GM21360 (cell line): ENCODE data around the gene AMPH.

Source experiments
- ATAC-seq: cut with Tn5 transposase; IDR thresholded peaks from one replicate; pipeline ENCODE4 v1.9.1; 2021; ENCODE audit warnings: mild to moderate bottlenecking, moderate library complexity; ENCODE audit not compliant: unreplicated experiment

Gene AMPH

DNA sequence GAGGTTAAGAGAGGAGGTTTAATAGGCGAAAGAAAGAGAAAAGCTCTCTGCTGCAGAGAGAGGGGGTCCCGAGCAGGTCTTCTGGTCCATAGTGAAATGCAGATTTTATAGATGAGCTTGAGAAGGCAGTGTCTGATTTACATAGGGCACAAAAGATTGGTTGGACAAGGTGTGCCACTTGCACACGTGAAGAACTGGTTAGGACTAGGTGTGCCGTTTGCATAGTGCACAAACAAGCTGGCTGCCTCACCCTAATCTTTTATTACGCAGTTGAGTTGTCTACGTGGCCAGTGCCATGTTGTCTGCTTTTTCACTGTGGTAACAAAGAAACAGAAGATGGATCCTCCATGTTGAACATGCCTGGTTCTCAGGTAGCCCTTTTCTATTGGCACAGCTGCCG, 82.6 kb downstream of the AMPH start:
- no peak for ATAC-seq

DNA sequence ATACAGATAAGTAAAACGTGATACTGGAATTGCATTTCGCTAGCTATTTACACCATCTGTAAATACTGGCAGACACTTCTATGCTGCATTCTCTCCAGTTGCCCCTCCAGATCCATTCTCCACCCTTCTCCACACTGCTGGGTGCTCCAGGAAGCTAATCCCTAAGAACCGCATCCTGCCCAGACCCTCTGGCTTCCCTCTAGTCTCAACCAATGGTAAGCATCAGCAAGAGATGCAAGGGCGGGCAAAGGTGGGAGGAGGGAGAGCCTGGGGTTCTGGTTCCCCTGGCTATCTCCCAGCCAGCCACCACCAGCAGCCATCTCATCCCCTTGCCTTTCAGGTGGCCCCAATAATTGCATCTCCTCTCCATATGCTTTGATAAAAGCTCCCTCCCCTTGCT, 84.4 kb downstream of the AMPH start:
- no peak for ATAC-seq

DNA sequence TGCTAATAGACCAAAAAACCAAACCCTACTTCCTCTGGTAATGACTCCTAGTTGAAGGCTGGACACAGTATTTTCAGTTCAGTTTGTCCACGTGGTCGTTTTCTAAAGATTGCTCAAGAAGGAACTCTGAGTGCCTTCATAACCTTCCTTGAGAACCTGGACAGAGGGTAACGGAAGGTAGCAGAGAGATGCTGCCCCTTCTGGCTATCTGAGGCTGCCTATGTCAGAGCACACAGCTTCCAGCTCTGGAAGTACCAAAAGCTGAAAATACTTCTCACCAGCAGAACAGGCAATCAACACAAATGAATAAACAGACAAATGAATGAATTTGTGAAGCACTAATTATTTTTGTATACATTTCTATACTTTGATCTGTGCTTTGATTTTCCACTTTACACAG, 85.2 kb downstream of the AMPH start:
- no peak for ATAC-seq

DNA sequence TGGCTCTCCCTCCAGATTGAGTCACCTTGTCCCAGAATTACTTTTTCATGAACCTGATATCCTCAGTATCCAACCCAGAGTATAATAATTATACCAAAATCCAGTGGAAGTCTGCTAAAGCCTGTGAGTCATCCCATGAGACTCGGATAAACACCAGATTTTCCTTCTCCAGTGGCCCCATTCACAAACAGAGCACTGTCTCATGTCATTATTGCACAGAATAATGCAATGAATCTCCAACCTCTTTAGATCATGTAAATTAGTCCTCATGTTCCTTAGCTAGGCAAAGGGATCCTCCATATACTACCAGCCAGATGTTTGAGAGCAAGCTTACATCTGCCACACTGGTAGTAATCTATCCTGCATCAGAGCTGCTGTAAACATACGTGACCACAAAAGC, 89.0 kb downstream of the AMPH start:
- no peak for ATAC-seq

DNA sequence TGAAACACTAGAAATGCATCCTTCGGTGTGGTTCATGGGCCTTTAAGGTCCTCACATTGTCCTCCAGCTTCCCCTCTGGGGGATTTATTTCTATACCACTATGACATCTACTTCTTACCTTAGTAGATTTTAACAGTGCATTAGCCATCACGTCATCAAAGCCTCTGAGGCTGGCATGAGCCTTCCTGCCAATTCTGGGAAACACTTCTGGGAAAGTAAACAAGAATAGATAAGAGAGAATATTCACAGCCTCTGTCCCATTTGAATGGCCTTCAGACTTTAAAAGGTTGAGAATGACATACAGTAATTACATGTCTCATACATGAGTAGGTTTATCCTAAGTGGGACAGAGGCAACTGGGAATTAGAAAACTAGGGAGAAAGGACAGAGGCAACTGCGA, 89.7 kb downstream of the AMPH start:
- ATAC-seq = no peak

DNA sequence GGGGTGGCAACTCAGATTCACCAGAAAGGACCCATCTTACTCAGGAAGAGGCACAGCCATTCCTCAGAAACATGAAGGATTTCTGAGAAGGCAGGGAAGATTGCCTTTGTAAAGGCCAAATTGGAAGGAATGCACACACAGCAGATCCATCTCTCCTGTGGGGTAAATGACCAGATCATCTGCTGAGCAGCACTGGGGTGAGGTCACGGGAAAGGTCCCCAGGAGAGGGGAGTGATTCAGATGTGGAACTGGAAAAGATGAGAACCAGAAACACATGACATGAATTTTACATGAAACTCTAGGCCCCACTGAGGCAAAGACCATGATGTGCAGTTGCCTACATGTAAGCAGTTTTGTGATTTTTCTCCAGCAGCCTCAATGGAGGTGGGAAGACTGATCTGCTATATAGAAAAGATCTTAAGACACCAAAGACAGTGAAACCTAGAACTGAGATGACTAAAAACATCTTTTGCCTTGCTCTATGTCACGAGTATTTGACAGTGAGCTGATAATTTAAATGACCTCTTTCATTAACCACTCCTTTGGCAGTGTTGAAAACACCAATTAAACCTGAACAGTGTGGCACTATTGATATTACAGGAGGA, 91.6 kb downstream of the AMPH start:
- ATAC-seq = no peak

DNA sequence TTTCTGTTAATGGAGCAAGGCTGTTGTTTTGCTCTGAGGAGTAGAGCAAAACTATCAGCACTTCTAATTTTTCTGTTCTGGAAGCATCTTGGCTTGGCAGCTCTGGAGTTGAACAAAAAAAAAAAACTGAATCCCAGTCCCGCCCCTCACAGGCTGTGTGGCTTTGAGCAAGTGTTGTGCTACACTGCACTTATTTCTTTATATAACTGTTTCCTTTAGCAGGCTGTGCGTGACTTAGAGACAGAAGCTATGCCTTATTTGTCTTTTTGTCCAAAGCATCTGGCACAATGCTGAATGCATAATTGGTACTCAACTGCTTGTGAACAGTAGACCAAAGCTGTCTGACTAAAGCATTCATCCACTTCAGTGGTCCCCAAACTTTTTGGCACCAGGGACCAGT, 96.1 kb downstream of the AMPH start:
- ATAC-seq = no peak

DNA sequence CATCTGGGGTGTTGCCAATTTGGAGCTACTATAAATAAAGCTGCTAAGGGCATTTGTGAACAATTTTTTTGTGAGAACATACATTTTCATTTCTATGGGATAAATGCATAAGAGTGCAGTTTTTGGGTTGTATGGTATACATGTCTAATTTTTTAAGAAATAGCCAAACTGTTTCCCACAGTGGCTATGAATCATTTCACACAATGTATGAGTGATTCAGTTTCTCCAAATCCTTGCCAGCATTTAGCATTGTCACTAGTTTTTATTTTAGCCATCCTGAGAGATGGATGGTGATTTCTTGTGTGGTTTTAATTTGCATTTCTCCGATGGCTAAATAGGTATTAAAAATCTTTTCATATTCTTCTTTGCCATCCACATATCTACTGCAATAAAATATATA, 105.3 kb downstream of the AMPH start:
- no peak for ATAC-seq

DNA sequence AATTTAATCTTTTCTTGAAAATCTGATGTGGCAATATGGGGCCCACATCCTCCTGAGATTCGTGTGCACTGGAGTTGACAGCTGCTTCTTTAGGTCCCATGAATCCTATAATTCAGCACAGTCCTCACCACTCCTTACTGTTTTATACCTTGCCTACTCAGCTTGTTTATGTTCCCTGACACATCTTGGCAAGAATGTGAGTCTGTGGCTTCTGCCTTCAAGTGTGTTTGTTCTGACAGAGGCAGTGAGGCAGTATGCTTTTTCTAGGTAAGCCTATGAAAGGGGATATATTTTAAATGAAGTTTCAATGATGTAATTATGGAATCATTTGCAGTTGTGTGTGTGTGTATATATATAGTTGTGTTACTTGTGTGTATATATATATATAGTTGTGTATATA, 106.4 kb downstream of the AMPH start:
- no peak for ATAC-seq

DNA sequence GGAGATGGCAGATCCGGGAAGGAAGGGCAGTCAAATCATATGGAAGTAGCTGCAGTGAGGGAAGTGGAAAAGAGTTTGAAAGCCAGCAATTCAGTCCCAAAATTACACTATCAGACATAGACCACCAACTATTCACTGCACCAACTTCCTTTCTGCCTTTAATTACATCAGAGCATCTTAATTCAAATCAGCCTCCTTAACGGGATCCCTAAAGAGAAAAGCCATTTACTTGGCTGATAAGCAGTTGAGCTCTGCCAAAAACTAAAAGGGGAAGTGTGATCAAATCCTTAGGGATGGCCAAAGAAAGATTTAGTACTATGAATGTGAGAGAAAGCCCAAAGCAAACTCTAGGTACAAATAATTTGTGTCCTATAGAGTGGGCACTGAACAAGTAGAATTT, 110.4 kb downstream of the AMPH start:
- ATAC-seq = no peak

DNA sequence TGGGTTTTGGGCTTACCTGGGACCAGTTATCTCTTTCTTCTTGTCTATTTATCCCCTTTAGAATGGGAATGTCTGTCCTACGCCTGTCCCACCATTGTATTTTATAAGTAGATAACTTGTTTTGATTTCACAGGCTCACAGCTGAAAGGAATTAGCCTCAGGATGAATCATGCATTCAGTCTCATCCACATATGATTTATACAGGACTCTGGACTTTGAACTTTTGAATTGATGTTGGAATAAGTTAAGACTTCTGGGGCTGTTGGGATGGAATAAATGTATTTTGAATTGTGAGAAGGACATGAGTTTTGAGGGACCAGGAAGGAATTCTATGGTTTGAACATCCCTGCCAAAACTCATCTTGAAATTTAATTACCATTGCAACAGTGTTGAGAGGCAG, 112.6 kb downstream of the AMPH start:
- ATAC-seq = no peak

DNA sequence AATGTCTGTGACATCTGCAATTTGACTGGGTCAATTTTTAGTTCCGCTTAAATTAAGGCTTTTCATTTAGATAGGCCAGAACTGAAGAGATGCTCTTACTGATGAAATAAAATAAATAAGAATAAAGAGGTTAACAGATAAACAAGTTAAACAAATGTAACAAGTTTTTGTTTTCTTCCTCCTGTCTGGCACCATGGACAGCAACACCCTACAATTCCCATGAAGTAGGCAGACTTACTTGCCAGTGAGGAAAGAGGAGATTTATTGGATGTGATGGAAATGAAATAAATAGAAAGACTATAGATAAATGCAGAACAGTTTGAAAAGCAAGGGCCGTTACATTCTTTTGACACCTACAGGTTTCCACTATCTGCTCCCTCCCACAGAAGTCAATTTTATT, 118.5 kb downstream of the AMPH start:
- ATAC-seq = no peak

DNA sequence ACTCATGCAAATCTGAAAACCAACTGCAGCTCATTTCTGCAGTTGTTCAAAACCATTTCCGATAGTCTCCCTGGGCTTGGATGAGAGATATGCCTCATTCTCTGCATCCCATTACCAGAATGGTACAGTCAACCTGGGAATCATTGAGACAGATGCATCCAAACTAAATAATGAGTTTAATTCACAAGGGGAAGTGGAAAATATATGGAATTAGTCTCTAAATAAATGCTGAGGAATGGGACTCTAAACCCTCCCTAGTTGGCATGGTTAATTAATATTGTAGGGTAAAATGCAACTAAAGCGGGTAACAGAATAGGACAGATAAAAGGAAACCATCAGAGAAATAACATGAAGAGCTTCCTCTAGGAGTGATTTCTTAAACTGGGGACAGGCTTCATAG, 118.9 kb downstream of the AMPH start:
- no peak for ATAC-seq

DNA sequence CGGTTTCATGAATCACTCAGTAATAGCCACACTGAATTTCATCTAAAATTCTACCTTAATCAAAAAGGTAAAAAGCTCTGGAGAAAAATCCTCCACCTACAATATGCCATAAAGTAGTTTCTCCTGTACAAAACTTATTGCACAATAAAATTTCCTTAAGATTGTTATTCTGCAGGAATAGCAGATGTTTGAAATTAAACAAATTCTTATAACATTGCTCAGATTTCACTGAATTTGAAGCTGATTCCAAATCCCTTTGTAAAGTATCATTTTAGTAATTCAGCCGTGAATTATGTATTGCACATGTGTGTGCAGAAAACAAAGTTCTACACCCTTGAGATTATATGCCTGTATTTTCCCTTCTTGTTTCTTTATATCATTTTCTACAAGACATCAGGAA, 123.8 kb downstream of the AMPH start:
- no peak for ATAC-seq

DNA sequence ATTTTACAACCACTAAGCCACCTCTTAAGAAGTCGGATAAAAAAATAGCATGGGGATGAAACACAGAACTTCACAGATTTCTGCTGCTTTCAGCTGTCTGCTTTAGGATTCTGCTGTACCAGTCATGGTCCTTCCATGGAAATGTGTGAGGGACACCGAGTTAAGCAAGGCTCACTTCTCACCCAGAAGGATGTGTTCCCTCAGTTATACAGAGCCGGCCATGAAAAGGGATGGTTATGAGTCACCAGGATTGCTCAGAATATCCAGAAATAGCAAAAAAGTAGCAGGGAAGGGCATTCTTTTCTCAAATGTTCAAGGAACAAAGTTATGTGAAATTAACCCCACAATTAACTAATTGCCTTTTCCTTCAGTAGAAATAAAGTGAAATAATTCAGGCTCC, 124.4 kb downstream of the AMPH start:
- ATAC-seq = no peak

DNA sequence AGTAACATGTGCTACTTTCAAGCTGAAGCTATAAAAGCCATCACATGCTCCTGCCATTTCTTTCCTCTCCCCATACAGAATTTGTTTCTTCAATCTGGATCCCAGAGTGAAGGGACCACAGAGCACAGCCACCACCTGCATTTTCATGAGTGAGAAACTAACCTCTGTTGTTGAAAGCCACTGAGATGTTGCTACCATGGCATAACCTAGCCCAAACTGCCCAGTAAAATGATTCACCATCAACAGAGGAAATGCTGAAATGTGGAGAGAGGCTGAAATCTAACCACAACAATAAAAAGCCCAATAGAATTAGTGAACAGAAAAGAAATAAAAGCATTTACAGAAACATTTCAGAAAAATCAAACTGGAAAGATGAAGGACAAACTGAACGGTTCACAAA, 125.2 kb downstream of the AMPH start:
- ATAC-seq = no peak

DNA sequence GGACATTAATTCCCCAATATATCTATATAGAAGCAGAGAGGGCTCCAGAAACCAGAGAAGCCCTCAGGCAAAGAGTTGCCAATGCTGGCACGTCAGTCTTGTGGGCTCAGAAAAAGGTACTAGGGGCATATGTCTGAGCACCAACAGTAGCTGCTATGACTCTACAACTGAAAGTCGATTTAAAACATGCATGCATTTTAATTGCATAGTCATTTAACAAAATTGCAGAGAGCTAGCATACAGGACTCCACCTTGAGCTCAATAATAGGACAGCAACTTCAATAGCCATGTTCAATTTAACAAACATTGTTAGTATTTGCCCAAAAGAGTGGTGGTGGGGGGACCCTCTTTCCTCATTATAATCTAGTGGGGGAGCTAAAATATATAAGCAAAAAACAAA, 126.5 kb downstream of the AMPH start:
- ATAC-seq = no peak

DNA sequence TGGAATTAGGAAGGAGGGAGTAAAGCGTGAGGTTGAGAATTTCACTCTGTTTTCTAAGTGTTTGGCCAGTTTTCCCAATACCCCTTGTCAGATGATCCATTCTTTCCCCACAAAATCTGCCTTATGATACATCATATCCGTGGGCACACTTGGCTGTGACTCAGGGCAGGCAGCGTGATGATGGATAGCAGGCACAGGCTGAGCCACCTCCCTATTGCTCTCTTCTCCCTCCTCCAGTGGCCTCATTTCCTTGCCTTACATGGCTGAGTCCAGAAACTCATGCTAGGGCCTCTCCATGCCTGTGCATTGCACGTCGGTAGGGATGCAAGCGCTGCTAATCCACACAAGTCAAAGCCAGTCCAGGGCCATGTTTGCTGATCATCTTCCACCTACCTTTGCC, 128.3 kb downstream of the AMPH start:
- ATAC-seq = no peak

DNA sequence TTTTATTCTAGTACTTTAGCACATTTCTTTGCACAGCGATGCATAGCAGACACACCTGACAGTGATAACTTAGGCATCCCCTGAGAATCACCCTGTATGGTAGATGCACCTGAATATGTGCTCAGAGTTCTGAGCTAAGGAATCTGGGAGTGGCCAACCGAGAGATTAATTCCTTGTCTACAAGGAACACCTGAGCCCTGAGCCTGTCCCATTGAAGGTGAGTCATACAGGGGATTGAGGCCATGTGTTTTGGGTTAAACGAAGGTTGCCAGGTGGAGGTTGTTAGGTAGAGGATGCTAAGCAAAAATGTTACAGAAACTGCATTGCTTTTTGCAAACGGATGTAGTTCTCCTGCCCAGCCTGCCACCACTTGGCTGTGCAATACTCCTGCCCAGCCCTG, 128.9 kb downstream of the AMPH start:
- no peak for ATAC-seq

DNA sequence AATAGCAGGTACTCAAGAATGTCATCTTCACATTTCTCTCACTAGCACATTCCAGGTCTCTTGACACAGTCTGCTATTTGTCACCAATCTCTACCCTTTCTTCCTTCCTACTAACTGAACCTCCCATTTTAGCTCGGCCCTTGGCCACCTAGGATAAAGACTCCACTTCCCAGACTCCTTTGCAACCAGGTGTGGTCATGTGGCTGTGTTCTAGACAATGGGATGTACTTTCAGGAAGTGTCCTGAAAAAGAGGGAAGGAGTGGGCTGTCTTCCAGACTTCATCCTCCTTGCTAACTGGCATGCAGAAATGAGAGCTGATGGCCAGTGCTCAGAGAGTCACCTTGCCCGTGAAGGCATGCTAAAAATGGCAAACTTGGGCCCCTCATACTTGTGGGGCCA, 139.2 kb downstream of the AMPH start:
- no peak for ATAC-seq

DNA sequence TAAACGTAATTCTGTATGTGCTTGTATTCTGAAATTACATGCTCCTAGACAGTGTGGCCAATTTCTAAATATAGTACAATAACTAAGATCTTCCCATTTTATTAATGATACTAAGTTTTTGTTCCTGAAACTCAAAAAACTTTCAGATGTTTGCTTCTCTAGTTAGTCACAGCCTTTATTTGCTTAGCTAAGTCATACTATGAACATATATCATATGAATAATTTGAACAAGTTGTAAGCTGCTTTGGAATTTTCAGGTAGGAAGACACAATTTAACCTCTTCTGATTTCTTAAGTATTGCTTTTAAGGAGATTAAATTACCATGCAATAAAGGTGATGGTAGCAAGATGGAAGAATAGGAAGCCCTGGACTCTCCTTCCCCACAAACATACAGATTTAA, 148.7 kb downstream of the AMPH start:
- ATAC-seq = no peak

DNA sequence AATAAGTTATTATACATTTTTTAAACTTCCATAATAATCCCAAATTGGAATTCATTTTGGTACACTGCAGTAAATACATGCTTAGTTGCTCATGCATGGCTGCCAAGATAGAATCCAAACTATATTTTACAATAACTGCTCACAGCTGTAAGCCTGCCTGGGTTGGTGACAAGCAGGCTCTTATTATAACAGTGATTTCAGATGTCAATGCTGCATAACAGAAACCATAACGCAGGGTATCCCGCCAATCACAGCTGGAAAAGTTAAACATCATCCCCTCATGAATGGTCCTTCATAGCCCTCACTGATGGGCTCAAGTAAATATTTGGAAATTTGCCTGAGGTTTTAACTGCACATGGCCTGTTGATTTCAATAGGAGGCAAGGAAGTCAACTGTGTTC, 149.8 kb downstream of the AMPH start:
- ATAC-seq = no peak

DNA sequence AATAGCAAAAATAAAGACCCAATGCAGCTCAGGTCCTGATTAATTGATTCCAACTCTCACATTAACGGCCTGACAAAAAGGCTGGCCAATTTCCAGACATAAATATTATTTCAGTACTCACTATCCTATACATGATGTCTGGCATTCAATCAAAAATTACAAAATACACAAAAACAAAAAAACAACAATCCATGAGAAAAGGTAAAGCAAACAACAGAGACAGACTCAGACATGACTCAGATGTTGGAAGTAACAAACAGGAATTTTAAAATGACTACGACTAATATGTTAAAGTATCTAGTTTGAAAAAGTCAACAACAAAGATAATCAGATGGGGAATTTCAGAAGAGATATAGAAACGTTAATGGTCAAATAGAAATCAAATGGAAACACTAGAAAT, 152.8 kb downstream of the AMPH start:
- ATAC-seq = no peak

DNA sequence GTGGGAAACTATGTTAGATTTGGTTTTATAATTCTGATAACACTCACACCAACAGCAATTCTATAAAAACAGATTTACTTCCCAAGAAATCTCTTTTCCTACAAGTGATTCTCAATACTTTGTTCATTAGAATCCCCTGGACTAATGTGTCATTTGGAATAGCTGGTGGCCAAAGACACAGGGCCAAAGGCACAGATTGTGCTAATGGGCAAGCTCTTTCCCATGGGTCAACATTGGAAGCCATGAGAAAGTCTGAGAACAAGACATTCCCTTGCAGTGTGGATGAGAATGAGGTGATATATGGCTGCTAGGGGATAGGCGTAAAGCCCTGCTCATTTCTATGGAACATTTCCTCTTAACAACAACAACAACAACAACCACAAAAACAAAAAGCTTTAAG, 153.8 kb downstream of the AMPH start:
- no peak for ATAC-seq
